C1 segment of cervical spinal cord (tissue), 14 donors: Measurements from ENCODE around the gene WDHD1.
"Not testable (repeated sequence)": the region's sequence is repeated elsewhere in the genome, so short reads cannot be mapped to it uniquely, and the experiment has no call there.

Experiments
- DNase-seq, 14 donors: peaks; one replicate each; lab custom pipeline; 2025; lab: John Stamatoyannopoulos, UW

Gene WDHD1, protein sequence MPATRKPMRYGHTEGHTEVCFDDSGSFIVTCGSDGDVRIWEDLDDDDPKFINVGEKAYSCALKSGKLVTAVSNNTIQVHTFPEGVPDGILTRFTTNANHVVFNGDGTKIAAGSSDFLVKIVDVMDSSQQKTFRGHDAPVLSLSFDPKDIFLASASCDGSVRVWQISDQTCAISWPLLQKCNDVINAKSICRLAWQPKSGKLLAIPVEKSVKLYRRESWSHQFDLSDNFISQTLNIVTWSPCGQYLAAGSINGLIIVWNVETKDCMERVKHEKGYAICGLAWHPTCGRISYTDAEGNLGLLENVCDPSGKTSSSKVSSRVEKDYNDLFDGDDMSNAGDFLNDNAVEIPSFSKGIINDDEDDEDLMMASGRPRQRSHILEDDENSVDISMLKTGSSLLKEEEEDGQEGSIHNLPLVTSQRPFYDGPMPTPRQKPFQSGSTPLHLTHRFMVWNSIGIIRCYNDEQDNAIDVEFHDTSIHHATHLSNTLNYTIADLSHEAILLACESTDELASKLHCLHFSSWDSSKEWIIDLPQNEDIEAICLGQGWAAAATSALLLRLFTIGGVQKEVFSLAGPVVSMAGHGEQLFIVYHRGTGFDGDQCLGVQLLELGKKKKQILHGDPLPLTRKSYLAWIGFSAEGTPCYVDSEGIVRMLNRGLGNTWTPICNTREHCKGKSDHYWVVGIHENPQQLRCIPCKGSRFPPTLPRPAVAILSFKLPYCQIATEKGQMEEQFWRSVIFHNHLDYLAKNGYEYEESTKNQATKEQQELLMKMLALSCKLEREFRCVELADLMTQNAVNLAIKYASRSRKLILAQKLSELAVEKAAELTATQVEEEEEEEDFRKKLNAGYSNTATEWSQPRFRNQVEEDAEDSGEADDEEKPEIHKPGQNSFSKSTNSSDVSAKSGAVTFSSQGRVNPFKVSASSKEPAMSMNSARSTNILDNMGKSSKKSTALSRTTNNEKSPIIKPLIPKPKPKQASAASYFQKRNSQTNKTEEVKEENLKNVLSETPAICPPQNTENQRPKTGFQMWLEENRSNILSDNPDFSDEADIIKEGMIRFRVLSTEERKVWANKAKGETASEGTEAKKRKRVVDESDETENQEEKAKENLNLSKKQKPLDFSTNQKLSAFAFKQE

DNA sequence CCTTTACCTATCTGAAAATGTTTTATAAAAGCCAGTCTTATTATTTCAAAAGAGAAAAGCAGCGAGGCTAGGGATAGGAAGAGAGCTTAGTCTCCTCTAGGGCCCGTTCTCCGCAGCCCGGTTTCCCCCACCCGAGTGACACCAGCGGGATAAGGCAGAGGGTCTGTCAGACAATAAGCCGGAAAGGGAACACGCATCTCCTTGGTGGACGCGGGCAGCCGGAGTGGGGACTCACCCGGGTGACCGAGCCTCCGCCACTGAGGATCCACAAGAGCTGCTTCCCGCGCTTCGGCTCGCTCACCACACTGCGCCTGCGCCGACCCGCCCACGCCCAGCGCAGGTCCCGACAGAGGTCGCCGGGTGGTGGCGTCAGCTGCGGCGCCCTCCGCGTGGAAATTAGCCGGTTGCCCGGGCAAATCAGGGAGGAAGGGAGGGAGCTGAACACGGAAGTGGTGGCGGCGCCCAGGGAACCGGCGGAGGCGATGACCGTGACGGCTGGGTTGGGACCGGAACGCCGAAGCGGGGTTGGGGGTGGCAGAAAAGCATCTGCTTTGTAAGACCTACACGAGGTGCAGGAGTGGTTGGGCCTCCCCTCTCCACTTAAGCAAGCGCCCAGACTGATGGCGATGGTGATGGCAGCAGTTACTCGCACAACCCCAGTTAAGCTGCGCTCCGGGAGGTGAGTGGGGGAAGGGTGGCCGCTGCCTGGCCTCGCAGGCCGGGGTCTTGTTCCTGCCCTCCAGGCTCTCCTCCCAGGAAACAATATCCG lies at the start of gene WDHD1, which contains the start of gene SOCS4:
WDHD1 (minus strand) TSS at position 307 of the 769 bp plus-strand sequence. CDS start 312 bp downstream, outside the sequence.
SOCS4 (plus strand) TSS at position 444 of the 769 bp plus-strand sequence. CDS start 15,806 bp downstream, outside the sequence.
- peak; percentile 48 to 99 (median 94) for DNase-seq

DNA sequence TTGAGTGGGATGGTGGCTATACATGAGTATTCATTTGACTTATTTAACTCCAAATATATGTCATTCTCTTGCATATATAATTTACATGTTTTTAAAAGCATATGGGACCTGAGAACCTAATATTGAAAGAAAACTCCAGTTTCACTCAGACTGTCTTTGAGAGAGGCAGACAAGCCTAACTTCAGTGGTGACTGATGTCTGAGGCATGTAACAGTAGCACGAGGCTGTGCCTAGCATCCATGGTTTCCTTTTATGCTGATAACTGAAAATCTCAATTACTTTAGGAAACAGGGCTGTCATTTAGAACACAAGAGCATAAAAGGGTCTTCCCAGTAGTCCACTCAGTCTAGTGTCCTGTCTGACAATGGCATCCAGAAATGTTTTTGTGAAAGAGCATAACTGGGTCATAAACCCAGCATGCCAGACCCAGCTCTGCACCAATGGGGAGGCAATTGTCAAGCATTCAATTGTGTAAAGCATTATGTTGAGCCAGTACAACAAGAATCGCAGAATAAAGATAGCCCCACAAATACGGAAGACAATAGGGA lies 48.8 kb upstream of the WDHD1 start:
- DNase-seq: no peak

DNA sequence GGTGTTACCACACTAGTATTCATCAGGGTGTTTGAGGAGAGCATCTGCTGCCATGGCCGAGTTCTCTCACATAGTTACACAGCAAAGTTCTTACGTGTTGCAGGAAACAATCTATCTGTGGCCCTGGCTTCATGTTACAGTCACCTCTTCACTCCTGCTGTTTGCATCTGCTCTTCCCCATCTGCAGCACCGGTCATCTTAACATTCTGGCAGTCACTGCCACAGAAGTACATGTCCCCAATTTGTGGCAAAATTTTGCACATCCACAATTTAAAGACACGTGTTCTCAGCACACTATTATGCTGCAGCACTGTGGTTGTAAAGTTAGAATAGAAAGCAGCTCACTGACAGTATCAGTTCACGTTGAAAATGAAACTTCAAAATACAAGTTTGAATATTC lies 47.8 kb upstream of the WDHD1 start:
- no peak for DNase-seq

DNA sequence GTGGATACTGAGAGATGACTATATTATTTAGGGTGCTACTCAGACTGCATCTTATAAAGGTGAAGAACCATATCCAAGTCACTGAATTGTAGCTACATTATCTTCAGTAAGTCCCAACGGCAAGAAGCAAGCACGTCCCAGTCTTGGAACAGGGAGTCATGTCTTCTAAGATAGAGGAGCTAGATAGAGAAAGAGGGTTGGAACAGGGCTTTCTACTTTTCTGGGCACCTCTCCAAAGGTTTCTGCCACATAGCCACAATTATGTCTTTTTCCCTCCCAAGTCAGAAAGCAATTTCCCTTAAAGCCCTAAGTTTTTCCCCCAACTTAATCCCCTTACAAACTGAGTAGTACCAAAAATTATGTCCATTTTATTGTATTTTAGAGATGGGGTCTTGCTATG lies 47.0 kb upstream of the WDHD1 start:
- DNase-seq: no peak

DNA sequence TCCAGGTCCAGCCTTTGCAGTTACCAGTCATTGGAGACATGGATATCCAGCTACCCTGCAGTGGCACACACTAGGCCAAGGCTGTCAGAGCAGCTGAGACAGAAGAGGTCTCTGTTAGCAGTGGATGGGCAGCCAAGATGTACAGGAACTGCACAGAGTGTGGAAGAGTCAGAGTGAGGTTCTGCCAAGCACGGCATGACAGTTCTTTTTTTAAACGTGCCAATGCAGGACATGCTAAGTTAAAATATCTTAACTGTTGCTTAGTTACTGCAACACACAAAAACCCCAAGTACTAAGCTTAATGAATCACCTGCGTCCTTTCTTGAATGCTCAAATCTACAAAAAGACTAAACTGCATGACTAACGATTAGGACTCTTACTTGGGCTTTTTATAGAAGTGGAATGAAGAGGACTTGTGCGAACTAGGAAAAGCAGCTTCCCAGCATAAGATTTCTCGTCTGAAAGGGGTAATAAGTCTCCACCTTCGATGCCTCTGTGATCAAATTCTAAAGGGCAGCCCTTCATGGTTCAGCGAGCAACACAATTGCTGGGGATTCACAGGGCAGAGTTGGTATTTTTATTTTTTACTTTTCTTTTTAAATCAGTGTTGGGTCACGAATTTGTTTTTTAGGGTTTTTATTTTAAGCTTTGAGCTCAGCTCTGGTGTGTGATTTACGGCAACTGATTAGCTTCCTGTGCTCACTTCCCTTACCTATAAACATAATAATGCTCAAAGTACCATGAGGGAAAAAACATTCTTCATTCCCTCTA lies 45.2 kb upstream of the WDHD1 start:
- peak in 10 of 14 donors; percentile 14 to 66 (median 26) for DNase-seq

DNA sequence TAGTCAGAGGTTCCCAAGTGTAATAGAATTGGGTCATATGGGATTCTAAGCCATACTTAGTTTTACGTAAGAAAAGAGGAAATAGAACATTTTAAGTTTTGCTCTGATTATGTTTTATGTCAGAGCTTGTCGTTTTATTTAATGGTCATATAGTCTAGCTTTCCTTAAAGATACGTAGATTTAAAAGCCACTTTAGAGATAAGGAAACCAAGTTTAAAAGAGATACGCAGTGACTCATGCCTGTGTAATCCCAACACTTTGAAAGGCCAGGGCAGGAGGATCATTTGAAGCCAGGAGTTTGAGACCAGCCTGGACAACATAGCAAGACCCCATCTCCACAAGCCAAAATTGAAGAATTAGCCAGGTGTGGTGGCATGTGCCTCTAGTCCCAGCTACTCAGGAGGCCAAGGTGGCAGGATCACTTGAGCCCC lies 44.1 kb upstream of the WDHD1 start:
- DNase-seq: no peak

DNA sequence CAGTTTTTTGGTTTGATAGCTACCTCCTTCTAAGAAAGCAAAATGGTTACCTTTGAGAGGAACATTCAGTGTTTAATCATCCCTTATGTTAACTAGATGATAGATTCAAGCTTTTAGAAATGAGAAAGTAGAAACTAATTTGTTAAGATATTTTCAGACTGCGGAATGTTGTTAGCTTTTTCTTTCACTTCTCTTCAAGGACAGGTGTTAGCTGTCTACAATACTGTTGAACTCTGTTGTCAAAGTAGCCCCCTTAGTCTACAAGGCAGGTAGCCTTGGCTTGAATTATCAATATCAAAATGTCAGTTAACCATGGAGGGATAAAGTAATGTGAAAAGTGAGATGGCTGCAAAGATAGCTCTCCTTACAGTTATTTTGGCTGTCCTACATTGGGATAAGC lies 39.3 kb upstream of the WDHD1 start:
- no peak for DNase-seq

DNA sequence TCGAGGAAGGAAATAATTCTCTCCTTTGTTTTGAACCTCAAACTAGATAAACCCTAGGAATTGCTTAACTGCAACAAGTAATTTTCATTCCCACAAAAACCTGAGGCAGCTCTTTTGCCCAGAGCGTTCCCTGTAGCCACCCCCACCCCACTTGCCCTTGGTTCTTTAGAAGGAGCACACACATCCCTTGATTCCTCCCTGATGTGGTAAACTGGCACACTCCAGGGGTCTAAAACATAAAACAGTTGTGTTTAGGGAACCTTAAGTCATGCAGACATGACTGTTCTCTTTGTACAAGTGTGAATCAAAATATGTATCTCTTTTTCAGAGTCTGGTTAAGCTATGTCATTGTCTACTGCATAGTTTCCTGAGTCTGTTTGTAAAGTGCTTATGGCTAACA lies 38.5 kb upstream of the WDHD1 start:
- no peak for DNase-seq

DNA sequence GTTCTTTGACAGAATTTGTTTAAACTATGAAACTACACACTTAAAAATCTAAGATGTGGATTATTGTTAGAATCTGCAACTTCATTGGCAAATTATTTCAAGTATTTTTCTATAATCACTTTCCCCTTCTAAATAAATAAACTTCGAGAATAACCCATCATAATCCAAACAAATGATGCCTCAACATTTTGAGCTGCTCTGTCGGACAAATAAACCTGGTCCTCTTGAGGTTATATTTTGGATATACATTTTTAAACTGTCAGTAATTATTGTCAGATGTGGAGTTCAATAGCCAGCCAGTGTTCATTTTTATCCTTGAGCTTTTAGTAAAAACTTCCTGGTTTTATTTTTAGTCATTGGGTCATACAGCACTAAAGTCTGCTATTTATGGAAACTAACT lies 38.0 kb upstream of the WDHD1 start:
- DNase-seq: not testable (repeated sequence)

DNA sequence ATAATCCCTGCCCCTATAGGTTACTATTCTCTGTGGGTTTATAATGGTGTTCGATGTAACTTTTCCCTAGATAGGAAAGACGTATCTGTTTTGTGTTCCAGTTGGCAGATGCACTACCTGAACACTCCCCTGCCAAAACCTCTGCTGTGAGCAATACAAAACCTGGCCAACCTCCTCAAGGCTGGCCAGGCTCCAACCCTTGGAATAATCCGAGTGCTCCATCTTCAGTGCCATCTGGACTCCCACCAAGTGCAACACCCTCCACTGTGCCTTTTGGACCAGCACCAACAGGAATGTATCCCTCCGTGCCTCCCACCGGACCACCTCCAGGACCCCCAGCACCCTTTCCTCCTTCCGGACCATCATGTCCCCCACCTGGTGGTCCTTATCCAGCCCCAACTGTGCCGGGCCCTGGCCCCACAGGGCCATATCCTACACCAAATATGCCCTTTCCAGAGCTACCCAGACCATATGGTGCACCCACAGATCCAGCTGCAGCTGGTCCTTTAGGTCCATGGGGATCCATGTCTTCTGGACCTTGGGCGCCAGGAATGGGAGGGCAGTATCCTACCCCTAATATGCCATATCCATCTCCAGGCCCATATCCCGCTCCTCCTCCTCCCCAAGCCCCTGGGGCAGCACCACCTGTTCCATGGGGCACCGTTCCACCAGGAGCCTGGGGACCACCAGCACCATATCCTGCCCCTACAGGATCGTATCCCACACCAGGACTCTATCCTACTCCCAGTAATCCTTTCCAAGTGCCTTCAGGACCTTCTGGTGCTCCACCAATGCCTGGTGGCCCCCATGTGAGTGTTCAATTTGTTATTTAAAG lies 35.8 kb upstream of the WDHD1 start:
- DNase-seq: peak in 4 of 14 donors; percentile 13 to 75 (median 21)

DNA sequence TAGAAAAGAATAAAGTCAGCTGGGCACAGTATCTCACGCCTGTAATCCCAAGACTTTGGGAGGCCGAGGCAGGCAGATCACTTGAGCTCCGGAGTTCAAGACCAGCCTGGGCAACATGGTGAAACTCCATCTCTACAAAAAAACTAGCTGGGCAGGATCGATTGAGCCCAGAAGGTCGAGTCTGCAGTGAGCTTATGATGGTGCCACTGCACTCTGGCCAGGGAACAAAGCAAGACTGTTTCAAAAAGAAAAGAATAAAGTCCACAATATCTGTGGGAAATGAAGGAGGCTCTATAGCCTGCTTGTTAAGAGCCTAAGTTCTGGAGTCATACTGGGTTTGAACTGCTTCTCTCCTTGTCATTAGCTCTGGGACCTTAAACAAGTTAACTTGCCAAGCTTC lies 32.4 kb upstream of the WDHD1 start:
- no peak for DNase-seq

DNA sequence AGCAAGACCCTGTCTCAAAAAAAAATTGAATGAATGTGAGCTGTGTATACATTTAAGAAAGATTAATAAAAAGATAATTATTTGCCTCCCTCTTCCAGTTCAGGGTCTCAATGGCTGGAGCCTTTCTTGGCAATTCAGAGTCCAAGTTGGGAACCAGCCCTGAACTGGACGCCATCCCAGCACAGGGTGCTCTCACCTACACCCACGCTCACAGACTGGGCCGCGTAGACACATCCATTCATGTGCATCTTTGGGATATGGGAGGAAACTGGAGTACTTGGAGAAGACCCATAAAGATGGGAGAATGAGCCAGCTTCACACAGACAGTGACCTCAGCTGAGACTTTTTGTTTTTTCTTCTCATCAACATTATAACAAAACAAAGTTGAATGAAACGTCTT lies 31.0 kb upstream of the WDHD1 start:
- peak in 1 of 14 donors; percentile 48 for DNase-seq

DNA sequence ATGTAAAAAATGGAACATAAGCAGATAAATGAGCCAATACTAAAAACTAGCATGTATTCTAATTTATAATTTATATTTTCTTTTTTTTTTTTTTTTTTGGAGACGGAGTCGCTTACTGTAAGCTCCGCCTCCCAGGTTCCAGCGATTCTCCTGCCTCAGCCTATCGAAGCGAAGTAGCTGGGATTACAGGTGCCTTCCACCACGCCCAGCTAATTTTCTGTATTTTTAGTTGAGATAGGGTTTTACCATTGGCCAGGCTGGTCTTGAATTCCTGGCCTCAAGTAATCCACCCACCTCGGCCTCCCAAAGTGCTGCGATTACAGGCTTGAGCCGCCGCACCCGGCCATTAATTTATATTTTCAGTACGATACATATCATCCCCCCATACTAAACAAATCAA lies 27.2 kb upstream of the WDHD1 start:
- no peak for DNase-seq

DNA sequence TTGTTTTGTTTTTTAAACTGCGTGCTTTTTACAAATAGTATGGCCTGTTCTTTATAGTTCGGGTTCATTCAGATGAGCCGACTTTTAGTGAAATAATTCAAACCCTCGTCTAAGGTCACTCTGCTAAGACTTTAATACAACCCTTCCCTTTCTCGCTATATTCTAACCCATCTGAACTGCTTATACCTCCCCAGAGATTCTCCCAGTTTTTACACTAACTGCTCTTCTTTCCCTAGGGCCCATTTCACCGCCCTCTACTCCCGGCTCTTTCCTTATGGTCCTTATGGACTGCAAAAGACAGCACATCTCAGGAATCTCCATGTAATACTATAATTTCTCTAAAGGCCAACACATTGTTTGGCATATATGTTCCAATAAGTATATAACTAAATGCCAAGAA lies 26.6 kb upstream of the WDHD1 start:
- no peak for DNase-seq

DNA sequence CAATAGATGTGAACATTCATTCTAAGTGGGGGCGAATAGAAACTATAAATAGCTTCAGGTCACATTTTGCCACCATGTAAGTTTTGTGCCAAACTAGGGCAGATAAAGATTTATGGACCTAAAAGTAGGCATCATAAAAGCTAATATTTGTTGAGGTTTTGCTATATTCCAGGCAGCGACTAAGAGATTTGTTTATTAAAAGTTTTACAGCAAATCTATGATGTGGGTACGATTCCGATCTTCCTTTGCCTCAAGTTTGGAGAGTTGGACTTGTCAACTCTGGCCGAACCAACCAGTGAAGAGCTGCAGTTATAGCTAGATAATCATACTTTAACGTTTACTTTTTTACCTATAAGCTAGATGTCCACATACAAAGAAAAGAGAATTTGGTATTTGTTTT lies 26.1 kb upstream of the WDHD1 start:
- no peak for DNase-seq

DNA sequence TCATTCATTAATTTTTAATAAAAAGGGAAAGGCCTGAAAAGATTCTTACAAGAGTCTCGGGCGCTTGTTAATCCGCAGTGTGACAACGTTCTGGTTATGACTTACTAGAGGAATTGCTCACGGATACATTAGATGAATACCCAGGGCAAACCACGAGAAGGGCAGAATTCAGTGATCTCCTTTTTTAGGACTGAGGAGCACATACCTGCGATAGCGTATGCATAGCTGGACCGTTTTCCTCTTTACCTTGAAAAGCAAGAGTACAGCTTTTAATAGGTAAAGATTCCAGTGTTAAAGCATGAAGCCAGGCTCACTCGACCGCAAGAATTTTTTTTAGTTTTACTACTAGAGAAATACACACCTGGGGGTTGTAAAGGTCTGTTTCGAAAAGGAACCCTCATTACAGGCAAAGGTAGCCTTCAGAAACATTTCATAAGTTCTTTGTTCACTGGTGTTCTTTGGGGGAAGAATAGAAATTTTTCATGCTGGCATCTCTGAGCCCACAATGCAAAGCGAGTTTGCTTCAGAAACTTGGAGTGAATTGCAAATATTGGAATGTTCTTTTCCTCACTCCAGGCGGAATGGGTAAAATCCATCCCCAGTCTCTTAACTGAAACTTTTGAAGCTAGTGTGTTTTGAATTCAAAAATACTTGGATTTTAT lies 25.5 kb upstream of the WDHD1 start:
- peak in 1 of 14 donors; percentile 70 for DNase-seq

DNA sequence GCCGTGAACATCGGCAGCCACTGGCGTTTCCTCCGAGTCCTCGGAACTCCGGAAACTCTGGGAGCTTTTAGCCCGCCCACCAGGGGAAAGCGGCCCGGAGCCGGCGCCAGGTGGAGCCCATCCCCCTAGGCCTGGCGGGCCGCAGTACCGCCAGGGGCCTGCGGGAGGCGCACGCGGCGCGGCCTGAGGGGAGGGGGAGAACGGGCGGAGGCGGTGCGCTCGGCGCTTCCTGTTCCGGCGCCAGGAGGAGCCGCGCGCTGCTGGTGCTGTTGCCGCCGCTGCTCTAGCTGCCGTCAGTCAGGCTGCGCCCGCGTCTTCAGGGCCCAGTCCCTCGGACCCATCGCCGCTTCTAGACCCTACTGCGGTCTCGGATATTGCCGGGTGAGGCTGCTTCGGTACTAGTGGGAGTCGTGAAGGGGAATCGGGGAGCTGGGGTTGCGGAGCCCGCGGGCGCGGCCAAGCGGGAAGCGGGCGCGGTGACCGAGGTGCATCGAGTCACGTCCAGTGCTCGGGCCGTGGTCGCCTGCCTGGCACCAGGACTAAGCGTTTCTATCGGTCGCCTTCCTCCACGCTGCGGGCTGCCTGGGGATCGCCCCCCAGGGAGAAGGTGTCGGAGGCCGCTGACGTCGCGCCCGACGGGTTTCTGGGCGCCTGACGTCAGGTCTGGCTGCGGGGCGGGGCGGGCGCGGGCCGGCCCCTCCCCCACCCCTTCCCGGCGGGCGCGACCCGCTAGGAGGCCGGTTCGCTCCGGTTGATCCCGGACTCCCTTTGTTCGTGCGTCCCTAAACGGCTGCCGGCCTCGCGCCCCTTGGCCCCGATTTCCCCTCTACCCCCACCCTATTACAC lies 24.7 kb upstream of the WDHD1 start, which contains the start of gene MAPK1IP1L:
MAPK1IP1L (plus strand) TSS at position 225 of the 846 bp plus-strand sequence. CDS start 10,037 bp downstream, outside the sequence.
- peak; percentile 61 to 94 (median 86) for DNase-seq

DNA sequence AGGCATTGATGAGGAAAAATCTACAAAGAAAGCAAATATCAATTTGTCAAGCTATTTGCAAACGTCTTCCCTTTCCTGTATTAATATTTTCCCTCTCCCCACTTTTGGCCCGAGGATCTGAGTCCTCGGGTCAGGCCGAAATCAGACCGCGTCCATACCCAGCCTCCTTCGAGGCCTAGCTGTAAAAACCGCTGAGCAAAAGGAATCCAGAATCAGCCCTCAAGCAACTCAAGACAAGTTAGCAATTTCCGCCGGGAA lies 24.2 kb upstream of the WDHD1 start:
- DNase-seq: no peak
